ENCODE measurements around the gene DEXI.

- TF ChIP-seq CTCF (IDR thresholded peaks at IDR 0.05) (no peak), ZFX (IDR thresholded peaks at IDR 0.05; ENCODE audit: borderline replicate concordance) (no peak)
These were observed 45.1 kb downstream of the DEXI start for GRCh38 chr16:10897134-10897533.

Measured in 22Rv1 (cell line).